Heart right ventricle (tissue), 16 donors: ENCODE data around the gene TRMT1. TPM values are rescaled to one million over a fixed set of nuclear protein-coding genes. Genes with fewer than 3 reads are reported as not detected.

Experiments
- ATAC-seq, 8 donors: fragments of 200-7000 bp; cut with Tn5 transposase; one replicate each; pipeline ENCODE4 v1.9.1; 2020; ENCODE audit warnings: mild to moderate bottlenecking in 8 of 8, moderate library complexity in 8 of 8, moderate number of reproducible peaks in 1 of 8
- DNase-seq, 2 donors: peaks; one replicate each; pipeline ENCODE4 v3.0.0-alpha.2; 2020
- H3K27ac ChIP-seq, 10 donors: fragments of 200-600 bp; sonication (generic) in 2 of 10; one replicate each; pipeline versions ENCODE4 v1.5.0 to v1.8.0; 2020 to 2022; ENCODE audit warnings: mild to moderate bottlenecking in 3 of 10
- H3K27me3 ChIP-seq, 7 donors: fragments of 200-600 bp; one replicate each; pipeline ENCODE4 v1.8.0; 2021 to 2022; ENCODE audit warnings: mild to moderate bottlenecking in 2 of 7
- H3K36me3 ChIP-seq, 9 donors: fragments of 200-600 bp; sonication (generic) in 1 of 9; one replicate each; pipeline versions ENCODE4 v1.5.0 to v1.8.0; 2020 to 2022; ENCODE audit warnings: mild to moderate bottlenecking in 2 of 9
- H3K4me1 ChIP-seq, 9 donors: fragments of 200-600 bp; sonication (generic) in 1 of 9; one replicate each; pipeline versions ENCODE4 v1.5.0 to v1.8.0; 2020 to 2022; ENCODE audit warnings: mild to moderate bottlenecking in 4 of 9
- H3K4me3 ChIP-seq, 10 donors: fragments of 200-600 bp; sonication (generic) in 2 of 10; one replicate each; pipeline versions ENCODE4 v1.5.0 to v1.8.0; 2020 to 2022; ENCODE audit warnings: mild to moderate bottlenecking in 7 of 10, moderate library complexity in 2 of 10
- H3K9me3 ChIP-seq, 11 donors: fragments of 200-600 bp in 10 of 11; sonication (generic) in 2 of 11; one replicate each; pipeline versions ENCODE4 v1.5.0 to v1.8.0; 2013 to 2022; ENCODE audit warnings: mild to moderate bottlenecking in 2 of 11, control low read depth in 1 of 11, moderate library complexity in 1 of 11
- CTCF ChIP-seq, 9 donors: fragments of 200-600 bp; sonication (generic) in 2 of 9; IDR thresholded peaks; one replicate each; pipeline versions ENCODE4 v1.5.0 to v1.8.0; 2021 to 2022; ENCODE audit warnings: antibody characterized with exemption in 9 of 9, mild to moderate bottlenecking in 5 of 9, moderate library complexity in 1 of 9
- WGBS, 2 donors: extraction: QIAGEN DNeasy Blood & Tissue Kit; methylation state at CpG; one replicate each; pipeline ENCODE4 v1.1.7; 2013; ENCODE audit warnings: inconsistent platforms in 1 of 2; 5-methylcytosine and 5-hydroxymethylcytosine counted together
- intact Hi-C, 10 donors: fragments of 100-400 bp; cut with DNase I; formaldehyde crosslinking; loops; one replicate each; pipeline versions ENCODE4 v1.11.1 to v1.14.2; 2022
- polyA plus RNA-seq, 2 donors: library from polyadenylated mRNA; stranded (reverse); fragments of 200-250 nt; gene quantifications; one replicate each; pipeline ENCODE4 v1.2.3, GENCODE V29; 2013
- total RNA-seq, 10 donors: library from RNA; stranded (reverse); fragmentation: NEBNext Ultra II Directional in 3 of 10; extraction: Animal tissue kit (Norgen Biotek cat#: 25700) in 3 of 10; gene quantifications; one replicate each; pipeline versions ENCODE4 v1.2.1 to v1.2.4, GENCODE V29; 2021 to 2023
- donor health status: Arrhythmogenic right ventricular cardiomyopathy.
- donor health status: ischemic (EF 13 %, LVEDD 7.1; RV severe dilation, severe dysfunction).
- donor health status: healthy with polysubstance abuse.
- donor health status: DM: no; HTN: yes; CAD: no.
- donor health status: DM: no; HTN: no; CAD: no.
- donor health status: ischemic (EF 25% LVEDD 6.9; RV normal size, moderate dysfunction).
- donor health status: ischemic (EF 25% LVEDD 5.7; RV mildly dilated, moderate dysfunction).
- donor health status: healthy.
- donor health status: DM: yes; HTN: yes; CAD: no.
- donor health status: Ischemic cardiomyopathy.
- donor health status: ischemic (EF 35%, LVEDD 5.7; RV mildly dilated, moderate dysfunction).
- donor health status: nonischemic (EF 11% LVEDD 7.7; RV severe dilation, severe dysfunction).
- donor health status: DM: yes; HTN: yes; CAD: no.
- donor health status: PGD.
- donor health status: ischemic (EF 29% LVEDD 5.4; RV normal size, mild dysfunction).
- donor health status: nonischemic (EF 23%, LVEDD 6.1; RV moderate dilation, normal function).

Gene TRMT1
- total and polyA plus RNA-seq, 12 donors, result 10.5 to 54.0 (median 14.8) TPM

DNA sequence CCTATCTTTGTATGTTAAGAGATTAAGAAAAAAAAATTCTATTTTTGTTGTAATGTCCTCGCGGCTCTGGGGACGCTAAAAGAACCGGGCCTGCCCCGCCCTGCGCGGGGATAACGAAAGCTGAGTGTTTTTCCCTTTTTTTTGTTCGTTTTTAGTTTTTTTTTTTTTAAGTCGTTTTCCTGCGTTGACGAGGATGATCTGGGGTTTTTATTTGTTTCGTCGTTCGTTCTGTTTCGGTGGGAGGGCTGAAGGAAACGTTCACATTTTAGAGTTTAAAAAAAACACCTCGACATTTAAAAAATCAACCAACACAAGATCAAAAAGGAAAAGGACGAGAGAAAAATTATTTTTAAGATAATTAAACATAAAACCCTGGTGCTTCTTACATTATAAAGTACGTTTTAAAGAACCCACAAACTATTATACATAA lies 19.5 kb downstream of the TRMT1 start:
- ATAC-seq (no peak), DNase-seq (peak in 1 of 2 donors; percentile 25)
- Histone ChIP-seq H3K4me3 (peak overlapping the region in 9 of 10 donors; percentile 21 to 65 (median 49)), H3K36me3 (peaks cover 0 to 27% (median 0%) of the 10 kb centered on the region in 9 donors), H3K4me1 (peaks cover 30 to 97% (median 91%) of the 10 kb centered on the region in 9 donors), H3K27me3 (no peaks in the 10 kb centered on the region), H3K9me3 (no peaks in the 10 kb centered on the region), H3K27ac (peak overlapping the region; percentile 52 to 96 (median 93))
- intact Hi-C loops, result no loop called here
- TF ChIP-seq CTCF (IDR thresholded peaks at IDR 0.05), result no peak
- 24 to 30% methylated on average over 20 of the region's 20 CpGs for WGBS, 2 donors

DNA sequence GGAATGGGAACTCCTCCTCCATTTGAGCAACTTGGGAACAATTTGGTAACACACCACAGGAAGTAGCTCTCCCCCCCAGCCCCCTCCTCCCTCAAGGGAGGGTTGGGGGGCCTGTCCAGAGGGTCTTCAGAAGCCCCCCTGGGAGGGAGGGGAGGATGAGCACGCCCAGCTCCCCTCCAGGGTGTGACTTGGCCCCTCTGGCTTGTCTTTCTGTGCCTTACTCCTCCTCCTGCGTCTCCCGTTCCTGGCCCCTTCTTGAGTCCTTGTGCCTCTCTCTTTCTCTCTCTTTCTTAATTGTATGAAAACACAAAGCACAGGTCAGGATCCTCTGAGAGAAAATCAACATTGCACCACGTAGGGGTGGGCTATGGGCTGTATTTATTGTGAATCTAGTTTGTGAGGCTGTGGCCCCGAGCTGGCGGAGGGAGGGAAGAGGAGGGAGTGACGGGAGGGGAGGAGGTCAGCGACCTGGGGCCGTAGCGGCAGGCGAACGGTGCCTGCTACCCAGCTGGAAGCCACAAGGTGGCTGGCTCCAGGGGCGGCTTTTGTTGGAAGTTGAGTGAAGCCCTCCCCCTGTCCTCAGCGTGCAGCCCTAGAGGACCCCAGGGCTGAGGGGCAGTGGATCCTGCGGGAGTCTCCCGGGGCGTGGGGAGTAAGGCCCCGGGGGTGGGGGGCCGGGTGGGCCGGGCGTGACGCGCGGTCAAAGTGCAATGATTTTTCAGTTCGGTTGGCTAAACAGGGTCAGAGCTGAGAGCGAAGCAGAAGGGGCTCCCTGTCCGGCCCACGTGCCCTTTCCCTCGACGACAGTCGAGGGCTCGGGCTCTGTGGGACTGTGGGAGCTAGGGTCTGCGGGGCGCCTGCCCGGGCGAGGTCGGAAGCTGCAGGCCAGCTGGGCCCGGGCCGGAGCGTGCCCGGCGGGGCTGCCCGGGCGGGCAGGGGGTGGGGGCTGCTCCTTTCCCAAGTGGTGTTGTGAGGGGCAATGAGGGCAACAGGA lies 20.3 kb downstream of the TRMT1 start:
- Histone ChIP-seq H3K9me3 (no peaks in the 10 kb centered on the region), H3K27ac (peak overlapping the region; percentile 47 to 96 (median 91)), H3K4me1 (peaks cover 32 to 97% (median 91%) of the 10 kb centered on the region in 9 donors), H3K36me3 (peaks cover 0 to 27% (median 0%) of the 10 kb centered on the region in 9 donors), H3K4me3 (peak overlapping the region in 7 of 10 donors; percentile 1 to 65 (median 49)), H3K27me3 (no peaks in the 10 kb centered on the region)
- peak in 4 of 9 donors; percentile 12 to 27 (median 18) for TF ChIP-seq CTCF (IDR thresholded peaks at IDR 0.05)
- ATAC-seq (no peak), DNase-seq (peak in 1 of 2 donors; percentile 47)
- intact Hi-C loops, result no loop called here
- WGBS, 2 donors, result 47 to 52% methylated on average over 44 of the region's 44 CpGs

- intact Hi-C loops, result no loop called here
- DNase-seq (no peak), ATAC-seq (no peak)
- Histone ChIP-seq H3K36me3 (peaks cover 0 to 29% (median 0%) of the 10 kb centered on the region in 9 donors), H3K27me3 (no peaks in the 10 kb centered on the region), H3K4me3 (peak overlapping the region in 5 of 10 donors; percentile 18 to 65 (median 26)), H3K4me1 (peaks cover 39 to 97% (median 91%) of the 10 kb centered on the region in 9 donors), H3K27ac (peak overlapping the region; percentile 31 to 96 (median 88)), H3K9me3 (no peaks in the 10 kb centered on the region)
- TF ChIP-seq CTCF (IDR thresholded peaks at IDR 0.05), result no peak
- WGBS, 2 donors, result 78 to 86% methylated on average over 25 of the region's 25 CpGs
Measured at GRCh38 chr19:13095393-13095784, 21.2 kb downstream of the TRMT1 start.

- H3K27me3 ChIP-seq, result no peaks in the 10 kb centered on the region
- H3K27ac ChIP-seq, result peak overlapping the region; percentile 43 to 96 (median 90)
- peak overlapping the region in 5 of 10 donors; percentile 18 to 65 (median 26) for H3K4me3 ChIP-seq
- 60 to 67% methylated on average over 16 of the region's 16 CpGs for WGBS, 2 donors
- intact Hi-C loops, result loop anchor here in 2 of 10 donors (5.0 kb wide), 2 partner anchors 113 to 118 kb away; no protein-coding TSS in a partner anchor
- no peak for TF ChIP-seq CTCF (IDR thresholded peaks at IDR 0.05)
- ATAC-seq (peak in 1 of 8 donors; percentile 0), DNase-seq (no peak)
- H3K36me3 ChIP-seq, result peaks cover 0 to 29% (median 0%) of the 10 kb centered on the region in 9 donors
- no peaks in the 10 kb centered on the region for H3K9me3 ChIP-seq
- peaks cover 43 to 97% (median 91%) of the 10 kb centered on the region in 9 donors for H3K4me1 ChIP-seq
Measured at GRCh38 chr19:13094771-13095392, 21.7 kb downstream of the TRMT1 start.
